SK-N-SH treated with all-trans-retinoic acid at 6 μM for 48 hours (cell line): ENCODE results near the gene PSMD14.

ENCODE experiments used
- ARNTL ChIP-seq: fragments of 450-650 bp; formaldehyde crosslinking; IDR thresholded peaks from 2 replicates; pipeline ENCODE4 v1.5.0; 2020; ENCODE audit warnings: low read depth, mild to moderate bottlenecking, moderate library complexity, borderline replicate concordance
- CSDC2 ChIP-seq: fragments of 250-450 bp; sonication (Bioruptor Pico); IDR thresholded peaks from 2 replicates; pipeline ENCODE4 v1.5.0; 2020; ENCODE audit warnings: mild to moderate bottlenecking, moderate library complexity
- ISL1 ChIP-seq: fragments of 250-450 bp; sonication (Bioruptor Pico); IDR thresholded peaks from 2 replicates; pipeline ENCODE4 v2.1.2; 2022; ENCODE audit warnings: mild to moderate bottlenecking, moderate library complexity
- PPARA ChIP-seq: fragments of 250-450 bp; sonication (Bioruptor Pico); IDR thresholded peaks from 2 replicates; pipeline ENCODE4 v1.5.0; 2020; ENCODE audit warnings: mild to moderate bottlenecking, borderline replicate concordance
- RARB ChIP-seq: fragments of 250-450 bp; sonication (Bioruptor Pico); IDR thresholded peaks from 2 replicates; pipeline ENCODE4 v1.8.0; 2021; ENCODE audit warnings: mild to moderate bottlenecking, moderate library complexity
- TCF4 ChIP-seq: fragments of 250-450 bp; sonication (Bioruptor Pico); IDR thresholded peaks from 2 replicates; pipeline ENCODE4 v1.8.0; 2021; ENCODE audit warnings: mild to moderate bottlenecking, moderate library complexity, borderline replicate concordance
- ZC3H10 ChIP-seq: fragments of 250-450 bp; sonication (Bioruptor Pico); IDR thresholded peaks from 2 replicates; pipeline ENCODE4 v1.5.1; 2021; ENCODE audit warnings: mild to moderate bottlenecking, moderate library complexity
- ZFP30 ChIP-seq: fragments of 450-650 bp; formaldehyde crosslinking; IDR thresholded peaks from 2 replicates; pipeline ENCODE4 v1.5.0; 2022; ENCODE audit warnings: mild to moderate bottlenecking, moderate library complexity
- TF ChIP-seq, protein P1 (sequence below): fragments of 250-450 bp; sonication (Bioruptor Pico); IDR thresholded peaks from 2 replicates; pipeline ENCODE4 v1.5.1; 2021; ENCODE audit warnings: mild to moderate bottlenecking, moderate library complexity
- TF ChIP-seq, protein P2 (sequence below): fragments of 250-450 bp; sonication (Bioruptor Pico); IDR thresholded peaks from 2 replicates; pipeline ENCODE4 v1.8.0; 2020; ENCODE audit warnings: mild to moderate bottlenecking, moderate library complexity, borderline replicate concordance
- TF ChIP-seq, protein P3 (sequence below): fragments of 250-450 bp; sonication (Bioruptor Pico); IDR thresholded peaks from 2 replicates; pipeline ENCODE4 v1.5.1; 2020; ENCODE audit warnings: low read depth, mild to moderate bottlenecking, moderate library complexity

DNA sequence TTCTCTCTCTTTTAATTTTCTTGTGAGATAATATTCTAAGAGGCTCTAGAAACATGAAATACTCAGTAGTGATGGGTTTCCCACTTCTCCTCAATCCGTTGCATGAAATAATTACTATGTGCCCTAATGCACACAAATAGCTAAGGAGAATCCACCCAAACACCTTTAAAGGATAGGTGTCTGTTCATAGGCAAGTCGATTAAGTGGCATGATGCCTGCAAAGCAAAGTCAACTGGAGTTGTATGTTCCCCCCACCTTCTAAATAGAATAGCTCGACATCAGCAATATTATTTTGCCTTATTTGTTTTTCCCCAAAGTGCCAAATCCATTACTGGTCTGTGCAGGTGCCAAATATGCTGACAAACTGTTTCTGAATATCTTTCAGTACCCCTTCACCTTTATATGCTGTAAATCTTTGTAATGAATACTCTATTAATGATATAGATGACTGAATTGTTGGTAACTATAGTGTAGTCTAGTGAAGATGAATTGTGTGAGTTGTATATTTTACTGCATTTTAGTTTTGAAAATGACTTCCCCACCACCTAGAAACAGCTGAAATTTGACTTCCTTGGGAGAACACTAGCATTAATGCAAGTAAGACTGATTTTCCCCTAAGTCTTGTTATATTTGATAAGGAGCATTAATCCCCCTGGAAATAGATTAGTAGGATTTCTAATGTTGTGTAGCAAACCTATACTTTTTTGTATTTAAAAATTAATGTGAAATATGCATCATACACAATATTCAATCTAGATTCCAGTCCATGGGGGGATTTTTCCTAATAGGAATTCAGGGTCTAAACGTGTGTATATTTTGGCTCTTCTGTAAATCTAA lies 116.9 kb downstream of the PSMD14 start:
- TF ChIP-seq ARNTL (CRISPR knock-in tag) (no peak), PPARA (CRISPR knock-in tag) (no peak), ZFP30 (CRISPR knock-in tag) (no peak), TCF4 (CRISPR knock-in tag) (no peak), ZC3H10 (CRISPR knock-in tag) (no peak), CSDC2 (no peak), RARB (no peak), ISL1 (CRISPR knock-in tag) (no peak)
- TF ChIP-seq, protein P1, sequence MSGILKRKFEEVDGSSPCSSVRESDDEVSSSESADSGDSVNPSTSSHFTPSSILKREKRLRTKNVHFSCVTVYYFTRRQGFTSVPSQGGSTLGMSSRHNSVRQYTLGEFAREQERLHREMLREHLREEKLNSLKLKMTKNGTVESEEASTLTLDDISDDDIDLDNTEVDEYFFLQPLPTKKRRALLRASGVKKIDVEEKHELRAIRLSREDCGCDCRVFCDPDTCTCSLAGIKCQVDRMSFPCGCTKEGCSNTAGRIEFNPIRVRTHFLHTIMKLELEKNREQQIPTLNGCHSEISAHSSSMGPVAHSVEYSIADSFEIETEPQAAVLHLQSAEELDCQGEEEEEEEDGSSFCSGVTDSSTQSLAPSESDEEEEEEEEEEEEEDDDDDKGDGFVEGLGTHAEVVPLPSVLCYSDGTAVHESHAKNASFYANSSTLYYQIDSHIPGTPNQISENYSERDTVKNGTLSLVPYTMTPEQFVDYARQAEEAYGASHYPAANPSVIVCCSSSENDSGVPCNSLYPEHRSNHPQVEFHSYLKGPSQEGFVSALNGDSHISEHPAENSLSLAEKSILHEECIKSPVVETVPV: no peak
- TF ChIP-seq, protein P2, sequence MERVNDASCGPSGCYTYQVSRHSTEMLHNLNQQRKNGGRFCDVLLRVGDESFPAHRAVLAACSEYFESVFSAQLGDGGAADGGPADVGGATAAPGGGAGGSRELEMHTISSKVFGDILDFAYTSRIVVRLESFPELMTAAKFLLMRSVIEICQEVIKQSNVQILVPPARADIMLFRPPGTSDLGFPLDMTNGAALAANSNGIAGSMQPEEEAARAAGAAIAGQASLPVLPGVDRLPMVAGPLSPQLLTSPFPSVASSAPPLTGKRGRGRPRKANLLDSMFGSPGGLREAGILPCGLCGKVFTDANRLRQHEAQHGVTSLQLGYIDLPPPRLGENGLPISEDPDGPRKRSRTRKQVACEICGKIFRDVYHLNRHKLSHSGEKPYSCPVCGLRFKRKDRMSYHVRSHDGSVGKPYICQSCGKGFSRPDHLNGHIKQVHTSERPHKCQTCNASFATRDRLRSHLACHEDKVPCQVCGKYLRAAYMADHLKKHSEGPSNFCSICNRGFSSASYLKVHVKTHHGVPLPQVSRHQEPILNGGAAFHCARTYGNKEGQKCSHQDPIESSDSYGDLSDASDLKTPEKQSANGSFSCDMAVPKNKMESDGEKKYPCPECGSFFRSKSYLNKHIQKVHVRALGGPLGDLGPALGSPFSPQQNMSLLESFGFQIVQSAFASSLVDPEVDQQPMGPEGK (CRISPR knock-in tag): no peak
- TF ChIP-seq, protein P3, sequence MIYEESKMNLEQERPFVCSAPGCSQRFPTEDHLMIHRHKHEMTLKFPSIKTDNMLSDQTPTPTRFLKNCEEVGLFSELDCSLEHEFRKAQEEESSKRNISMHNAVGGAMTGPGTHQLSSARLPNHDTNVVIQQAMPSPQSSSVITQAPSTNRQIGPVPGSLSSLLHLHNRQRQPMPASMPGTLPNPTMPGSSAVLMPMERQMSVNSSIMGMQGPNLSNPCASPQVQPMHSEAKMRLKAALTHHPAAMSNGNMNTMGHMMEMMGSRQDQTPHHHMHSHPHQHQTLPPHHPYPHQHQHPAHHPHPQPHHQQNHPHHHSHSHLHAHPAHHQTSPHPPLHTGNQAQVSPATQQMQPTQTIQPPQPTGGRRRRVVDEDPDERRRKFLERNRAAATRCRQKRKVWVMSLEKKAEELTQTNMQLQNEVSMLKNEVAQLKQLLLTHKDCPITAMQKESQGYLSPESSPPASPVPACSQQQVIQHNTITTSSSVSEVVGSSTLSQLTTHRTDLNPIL (CRISPR knock-in tag): no peak
